HG02885 (cell line): ENCODE data around the gene GMDS.
"Not testable (repeated sequence)": the region's sequence is repeated elsewhere in the genome, so short reads cannot be mapped to it uniquely, and the experiment has no call there.

Experiments used
- ATAC-seq: cut with Tn5 transposase; IDR thresholded peaks from one replicate; pipeline ENCODE4 v1.9.1; 2021; ENCODE audit warnings: mild to moderate bottlenecking; ENCODE audit not compliant: unreplicated experiment, poor library complexity

The GMDS gene

GRCh38 chr6:1686117-1687098, 559.0 kb downstream of the GMDS start:
- no peak for ATAC-seq

- no peak for ATAC-seq
Observed at GRCh38 chr6:1679688-1680068, 565.7 kb downstream of the GMDS start.

GRCh38 chr6:1679031-1679687, 566.2 kb downstream of the GMDS start:
- ATAC-seq, result no peak

- ATAC-seq, result no peak
Observed at GRCh38 chr6:1678201-1678600, 567.2 kb downstream of the GMDS start.

GRCh38 chr6:1672379-1672778, 573.0 kb downstream of the GMDS start:
- no peak for ATAC-seq

- ATAC-seq, result peak; percentile 51
Observed at GRCh38 chr6:1670711-1671462, 574.5 kb downstream of the GMDS start.

- no peak for ATAC-seq
Observed at GRCh38 chr6:1669996-1670395, 575.4 kb downstream of the GMDS start.

- ATAC-seq, result not testable (repeated sequence)
Observed at GRCh38 chr6:1668456-1668855, 576.9 kb downstream of the GMDS start.

- no peak for ATAC-seq
Observed at GRCh38 chr6:1667805-1668175, 577.6 kb downstream of the GMDS start.

GRCh38 chr6:1667012-1667804, 578.2 kb downstream of the GMDS start:
- no peak for ATAC-seq

- ATAC-seq, result peak; percentile 95
Observed at GRCh38 chr6:1665214-1665613, 580.2 kb downstream of the GMDS start.

GRCh38 chr6:1664329-1664728, 581.1 kb downstream of the GMDS start:
- ATAC-seq, result no peak

- no peak for ATAC-seq
Observed at GRCh38 chr6:1663511-1663910, 581.9 kb downstream of the GMDS start.

- ATAC-seq, result no peak
Observed at GRCh38 chr6:1662534-1662933, 582.9 kb downstream of the GMDS start.

GRCh38 chr6:1659816-1660215, 585.6 kb downstream of the GMDS start:
- ATAC-seq, result peak; percentile 50

- no peak for ATAC-seq
Observed at GRCh38 chr6:1658212-1659005, 587.0 kb downstream of the GMDS start.

- no peak for ATAC-seq
Observed at GRCh38 chr6:1657771-1658165, 587.6 kb downstream of the GMDS start.

- no peak for ATAC-seq
Observed at GRCh38 chr6:1657116-1657770, 588.2 kb downstream of the GMDS start.

GRCh38 chr6:1654054-1654453, 591.4 kb downstream of the GMDS start:
- ATAC-seq, result no peak
